Measurements from ENCODE around the gene ITGAE.

ITGAE gene

DNA sequence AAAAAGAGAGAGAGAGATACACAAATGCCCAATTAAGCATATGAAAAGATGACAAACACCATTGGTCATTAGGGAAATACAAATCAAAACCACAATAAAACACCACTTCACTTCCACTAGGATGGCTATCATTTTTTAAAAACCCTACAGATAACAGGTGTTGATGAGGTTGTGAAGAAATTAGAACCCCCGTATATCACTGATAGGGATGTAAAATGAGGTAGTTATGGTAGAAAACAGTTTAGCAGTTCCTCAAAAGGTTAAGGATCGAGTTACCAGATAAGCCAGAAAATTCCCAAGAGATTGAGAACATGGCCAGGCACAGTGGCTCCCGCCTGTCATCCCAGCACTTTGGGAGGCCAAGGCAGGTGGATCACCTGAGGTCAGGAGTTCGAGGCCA is 107.8 kb downstream of the ITGAE start:
- no peak for DNase-seq (ENCODE audit: low read depth)
- TF ChIP-seq, protein P1, sequence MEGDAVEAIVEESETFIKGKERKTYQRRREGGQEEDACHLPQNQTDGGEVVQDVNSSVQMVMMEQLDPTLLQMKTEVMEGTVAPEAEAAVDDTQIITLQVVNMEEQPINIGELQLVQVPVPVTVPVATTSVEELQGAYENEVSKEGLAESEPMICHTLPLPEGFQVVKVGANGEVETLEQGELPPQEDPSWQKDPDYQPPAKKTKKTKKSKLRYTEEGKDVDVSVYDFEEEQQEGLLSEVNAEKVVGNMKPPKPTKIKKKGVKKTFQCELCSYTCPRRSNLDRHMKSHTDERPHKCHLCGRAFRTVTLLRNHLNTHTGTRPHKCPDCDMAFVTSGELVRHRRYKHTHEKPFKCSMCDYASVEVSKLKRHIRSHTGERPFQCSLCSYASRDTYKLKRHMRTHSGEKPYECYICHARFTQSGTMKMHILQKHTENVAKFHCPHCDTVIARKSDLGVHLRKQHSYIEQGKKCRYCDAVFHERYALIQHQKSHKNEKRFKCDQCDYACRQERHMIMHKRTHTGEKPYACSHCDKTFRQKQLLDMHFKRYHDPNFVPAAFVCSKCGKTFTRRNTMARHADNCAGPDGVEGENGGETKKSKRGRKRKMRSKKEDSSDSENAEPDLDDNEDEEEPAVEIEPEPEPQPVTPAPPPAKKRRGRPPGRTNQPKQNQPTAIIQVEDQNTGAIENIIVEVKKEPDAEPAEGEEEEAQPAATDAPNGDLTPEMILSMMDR (IDR thresholded peaks at IDR 0.05; ENCODE audit: control insufficient read depth, insufficient read depth, low read depth, low read length, missing control alignments) = no peak
- no peak overlapping the region for H3K4me3 ChIP-seq (ENCODE audit: control insufficient read depth, low read depth, low read length)

DNA sequence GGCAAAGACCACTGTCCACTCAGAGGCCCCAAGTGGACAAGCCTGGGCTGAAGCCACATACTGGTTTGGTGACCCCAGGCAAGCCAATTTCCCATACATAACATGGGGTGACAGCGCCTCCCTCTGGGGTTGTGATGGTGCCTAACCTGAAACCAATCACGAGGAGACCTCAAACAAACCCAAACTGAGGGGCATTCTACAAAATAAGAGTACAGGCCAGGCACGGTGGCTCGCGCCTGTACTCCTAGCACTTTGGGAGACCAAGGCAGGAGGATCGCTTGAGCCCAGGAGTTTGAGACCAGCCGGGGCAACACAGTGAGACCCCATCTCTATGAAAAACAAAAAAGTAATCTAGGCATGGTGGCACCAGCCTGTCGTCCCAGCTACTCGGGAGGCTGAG is 108.6 kb downstream of the ITGAE start:
- TF ChIP-seq, protein P1 (IDR thresholded peaks at IDR 0.05; ENCODE audit: control insufficient read depth, insufficient read depth, low read depth, low read length, missing control alignments) = no peak
- no peak for DNase-seq (ENCODE audit: low read depth)
- H3K4me3 ChIP-seq (ENCODE audit: control insufficient read depth, low read depth, low read length) = no peak overlapping the region

DNA sequence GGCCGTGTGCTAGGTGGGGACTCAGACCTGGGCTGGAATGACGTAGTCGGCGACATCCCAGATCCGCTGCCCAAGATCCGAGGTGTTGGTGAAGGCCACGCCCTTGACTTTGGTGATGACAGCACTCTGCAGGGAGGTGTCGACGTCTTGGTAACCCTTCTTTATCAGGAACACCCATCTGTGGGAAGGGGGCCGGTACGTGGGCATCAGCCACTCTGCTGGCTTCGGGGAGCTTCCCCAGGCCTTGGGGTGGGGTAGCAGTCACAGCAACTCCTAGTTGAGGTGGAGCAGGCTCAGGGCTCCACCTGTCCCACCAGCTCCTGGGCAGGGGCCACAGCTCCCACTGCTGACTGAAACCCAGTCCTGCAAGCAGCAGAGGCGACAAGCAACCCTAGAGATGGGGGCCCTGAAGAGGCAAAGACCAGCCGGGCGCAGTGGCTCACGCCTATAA is 109.3 kb downstream of the ITGAE start:
- no peak for DNase-seq (ENCODE audit: low read depth)
- no peak overlapping the region for H3K4me3 ChIP-seq (ENCODE audit: control insufficient read depth, low read depth, low read length)
- TF ChIP-seq, protein P1 (IDR thresholded peaks at IDR 0.05; ENCODE audit: control insufficient read depth, insufficient read depth, low read depth, low read length, missing control alignments) = no peak

DNA sequence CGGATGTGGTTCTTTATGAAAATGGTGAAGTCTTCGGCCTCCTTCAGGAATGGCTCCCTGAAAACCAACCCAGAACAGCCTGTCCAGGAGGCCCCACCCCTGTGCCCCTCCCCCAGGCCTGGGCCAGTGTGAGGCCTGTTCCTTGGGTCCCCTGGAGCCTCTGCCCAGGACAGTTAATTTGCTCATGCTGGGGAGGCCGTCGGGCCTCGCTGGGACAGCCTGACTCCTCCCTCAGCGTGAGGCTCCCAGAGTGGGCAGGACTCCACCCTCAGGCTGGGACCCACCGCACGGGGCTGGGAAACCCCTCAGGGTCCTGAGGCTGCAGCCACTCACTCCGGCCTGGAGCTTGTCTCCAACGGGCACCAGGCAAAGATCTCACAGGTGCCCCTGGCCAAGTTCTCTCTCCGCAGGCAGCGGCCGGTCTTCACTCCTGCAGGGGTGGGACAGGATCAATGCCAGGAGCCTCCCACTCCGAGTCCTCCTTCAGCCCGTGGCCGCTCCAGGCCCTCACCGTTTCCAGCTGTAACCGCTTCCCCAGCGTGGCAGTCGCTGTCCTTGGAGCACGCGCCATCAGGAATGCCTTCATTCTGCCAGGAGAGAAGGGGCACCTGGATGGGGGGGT is 110.8 kb downstream of the ITGAE start:
- H3K4me3 ChIP-seq (ENCODE audit: control insufficient read depth, low read depth, low read length) = no peak overlapping the region
- no peak for DNase-seq (ENCODE audit: low read depth)
- TF ChIP-seq, protein P1 (IDR thresholded peaks at IDR 0.05; ENCODE audit: control insufficient read depth, insufficient read depth, low read depth, low read length, missing control alignments) = no peak

DNA sequence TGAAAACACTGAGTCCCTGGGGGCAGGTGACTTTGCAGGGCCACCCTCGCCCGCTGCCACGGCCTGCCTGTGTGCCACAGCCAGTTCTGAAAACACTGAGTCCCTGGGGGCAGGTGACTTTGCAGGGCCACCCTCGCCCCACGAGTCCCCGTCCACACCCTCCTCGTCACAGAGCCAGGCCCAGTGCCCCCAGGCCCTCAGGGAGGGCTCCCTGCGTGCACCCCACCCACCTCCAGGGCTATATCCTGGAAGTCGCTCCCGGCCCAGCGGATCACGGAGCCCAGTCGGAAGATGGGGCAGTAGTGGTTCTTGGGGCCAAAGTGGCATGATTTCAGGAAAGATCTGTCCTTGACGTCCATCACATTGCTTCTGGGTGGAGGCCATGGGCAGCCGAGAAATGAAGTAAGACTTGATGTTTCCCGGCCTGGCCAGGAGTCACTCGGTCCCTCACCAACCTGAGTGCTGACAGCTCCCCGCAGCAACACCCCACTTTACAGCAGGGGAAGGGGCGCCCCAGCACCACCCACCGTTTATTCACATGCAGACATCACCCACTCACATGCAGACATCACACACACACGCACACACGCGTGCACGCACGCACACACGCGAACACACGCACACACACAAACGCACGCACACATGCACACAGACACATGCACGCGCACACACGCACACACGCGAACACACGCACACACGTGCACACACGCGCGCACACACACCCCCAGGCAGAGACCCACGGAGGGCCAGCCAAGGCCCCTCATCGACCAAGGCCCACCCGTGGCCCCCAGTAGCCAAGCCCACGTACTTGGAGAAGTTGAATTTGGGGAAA is 111.5 kb downstream of the ITGAE start:
- TF ChIP-seq, protein P1 (IDR thresholded peaks at IDR 0.05; ENCODE audit: control insufficient read depth, insufficient read depth, low read depth, low read length, missing control alignments) = no peak
- no peak overlapping the region for H3K4me3 ChIP-seq (ENCODE audit: control insufficient read depth, low read depth, low read length)
- DNase-seq (ENCODE audit: low read depth) = no peak

DNA sequence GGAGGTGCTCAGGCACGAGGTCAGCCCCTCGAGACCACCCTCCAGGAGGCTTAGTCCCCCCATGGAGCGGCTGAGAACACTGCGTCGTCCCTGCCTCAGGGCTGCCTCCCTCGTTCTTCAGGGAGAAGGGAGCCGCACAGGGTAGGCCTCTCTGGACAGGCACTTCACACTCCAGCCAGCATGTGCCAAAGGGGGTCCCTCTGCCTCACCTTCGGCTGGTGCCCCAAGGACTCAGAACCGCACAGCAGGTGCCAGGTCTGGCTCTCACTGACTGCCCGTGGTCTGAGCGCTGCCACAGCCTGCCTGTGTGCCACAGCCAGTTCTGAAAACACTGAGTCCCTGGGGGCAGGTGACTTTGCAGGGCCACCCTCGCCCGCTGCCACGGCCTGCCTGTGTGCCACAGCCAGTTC is 112.1 kb downstream of the ITGAE start:
- H3K4me3 ChIP-seq (ENCODE audit: control insufficient read depth, low read depth, low read length) = no peak overlapping the region
- TF ChIP-seq, protein P1 (IDR thresholded peaks at IDR 0.05; ENCODE audit: control insufficient read depth, insufficient read depth, low read depth, low read length, missing control alignments) = no peak
- no peak for DNase-seq (ENCODE audit: low read depth)
